Measurements from ENCODE around the gene CARS2.

The CARS2 gene

GRCh38 chr13:110626521-110626920 lies 79.4 kb downstream of the CARS2 start:
- no peaks in the 10 kb centered on the region for H3K9me3 Mint-ChIP-seq
- intact Hi-C loops (cut with micrococcal nuclease), result no loop called here
- no peak overlapping the region for H3K4me3 Mint-ChIP-seq
- H3K36me3 Mint-ChIP-seq (ENCODE audit: low read depth), result peaks cover 94% of the 10 kb centered on the region
- no peak overlapping the region for H3K27ac Mint-ChIP-seq
- H3K4me1 Mint-ChIP-seq (ENCODE audit: low read depth), result peaks cover 7% of the 10 kb centered on the region
- no peaks in the 10 kb centered on the region for H3K27me3 Mint-ChIP-seq

- intact Hi-C loops (cut with micrococcal nuclease), result no loop called here
- Mint-ChIP-seq H3K27ac (no peak overlapping the region), H3K36me3 (ENCODE audit: low read depth) (peaks cover 87% of the 10 kb centered on the region), H3K27me3 (no peaks in the 10 kb centered on the region), H3K9me3 (no peaks in the 10 kb centered on the region), H3K4me3 (no peak overlapping the region), H3K4me1 (ENCODE audit: low read depth) (peaks cover 7% of the 10 kb centered on the region)
Observed at GRCh38 chr13:110625771-110626321, 80.1 kb downstream of the CARS2 start.

- no peaks in the 10 kb centered on the region for H3K9me3 Mint-ChIP-seq
- intact Hi-C loops (cut with micrococcal nuclease), result no loop called here
- no peaks in the 10 kb centered on the region for H3K27me3 Mint-ChIP-seq
- no peak overlapping the region for H3K27ac Mint-ChIP-seq
- no peak overlapping the region for H3K4me3 Mint-ChIP-seq
- peaks cover 79% of the 10 kb centered on the region for H3K36me3 Mint-ChIP-seq (ENCODE audit: low read depth)
- peaks cover 7% of the 10 kb centered on the region for H3K4me1 Mint-ChIP-seq (ENCODE audit: low read depth)
Observed at GRCh38 chr13:110624766-110625756, 80.9 kb downstream of the CARS2 start.

- intact Hi-C loops (cut with micrococcal nuclease), result no loop called here
- Mint-ChIP-seq H3K27ac (no peak overlapping the region), H3K4me3 (no peak overlapping the region), H3K4me1 (ENCODE audit: low read depth) (peaks cover 19% of the 10 kb centered on the region), H3K9me3 (no peaks in the 10 kb centered on the region), H3K27me3 (no peaks in the 10 kb centered on the region), H3K36me3 (ENCODE audit: low read depth) (peaks cover 47% of the 10 kb centered on the region)
Observed at GRCh38 chr13:110620596-110620995, 85.3 kb downstream of the CARS2 start.

GRCh38 chr13:110618780-110619179 lies 87.1 kb downstream of the CARS2 start:
- Mint-ChIP-seq H3K27ac (no peak overlapping the region), H3K4me1 (ENCODE audit: low read depth) (peaks cover 22% of the 10 kb centered on the region), H3K9me3 (peaks cover 4% of the 10 kb centered on the region), H3K27me3 (no peaks in the 10 kb centered on the region), H3K36me3 (ENCODE audit: low read depth) (peaks cover 40% of the 10 kb centered on the region), H3K4me3 (no peak overlapping the region)
- intact Hi-C loops (cut with micrococcal nuclease), result no loop called here

- Mint-ChIP-seq H3K4me1 (ENCODE audit: low read depth) (peaks cover 22% of the 10 kb centered on the region), H3K27me3 (no peaks in the 10 kb centered on the region), H3K9me3 (peaks cover 10% of the 10 kb centered on the region), H3K27ac (no peak overlapping the region), H3K36me3 (ENCODE audit: low read depth) (peaks cover 33% of the 10 kb centered on the region), H3K4me3 (no peak overlapping the region)
- intact Hi-C loops (cut with micrococcal nuclease), result no loop called here
Observed at GRCh38 chr13:110618167-110618566, 87.7 kb downstream of the CARS2 start.

GRCh38 chr13:110617321-110618072 lies 88.4 kb downstream of the CARS2 start:
- Mint-ChIP-seq H3K9me3 (peaks cover 10% of the 10 kb centered on the region), H3K4me3 (no peak overlapping the region), H3K4me1 (ENCODE audit: low read depth) (peaks cover 22% of the 10 kb centered on the region), H3K27ac (no peak overlapping the region), H3K36me3 (ENCODE audit: low read depth) (peaks cover 27% of the 10 kb centered on the region), H3K27me3 (no peaks in the 10 kb centered on the region)
- intact Hi-C loops (cut with micrococcal nuclease), result no loop called here

GRCh38 chr13:110616103-110617101 lies 89.5 kb downstream of the CARS2 start:
- Mint-ChIP-seq H3K36me3 (ENCODE audit: low read depth) (peaks cover 19% of the 10 kb centered on the region), H3K9me3 (peaks cover 10% of the 10 kb centered on the region), H3K4me1 (ENCODE audit: low read depth) (peaks cover 22% of the 10 kb centered on the region), H3K4me3 (peak overlapping the region; percentile 82), H3K27me3 (no peaks in the 10 kb centered on the region), H3K27ac (peak overlapping the region; percentile 83)
- intact Hi-C loops (cut with micrococcal nuclease), result no loop called here

- peaks cover 22% of the 10 kb centered on the region for H3K4me1 Mint-ChIP-seq (ENCODE audit: low read depth)
- intact Hi-C loops (cut with micrococcal nuclease), result loop anchor here (2.0 kb wide), 1 partner anchor 55 kb away; the partner anchor contains the start of gene RAB20
Observed at GRCh38 chr13:110615322-110616102, 90.4 kb downstream of the CARS2 start, which contains the start of gene NAXD. Gene NAXD, plus strand, starts transcription at chr13:110615545. Its CDS starts 57 bp downstream, at chr13:110615602.

GRCh38 chr13:110615005-110615321 lies 91.0 kb downstream of the CARS2 start:
- Mint-ChIP-seq H3K9me3 (peaks cover 10% of the 10 kb centered on the region), H3K36me3 (ENCODE audit: low read depth) (peaks cover 19% of the 10 kb centered on the region), H3K27ac (peak overlapping the region; percentile 83), H3K4me3 (peak overlapping the region; percentile 82), H3K27me3 (peaks cover 8% of the 10 kb centered on the region), H3K4me1 (ENCODE audit: low read depth) (peaks cover 22% of the 10 kb centered on the region)
- intact Hi-C loops (cut with micrococcal nuclease), result loop anchor here (2.0 kb wide), 1 partner anchor 54 kb away; the partner anchor contains the start of gene RAB20

More at GRCh38 chr13:110615322-110616102, 90.4 kb downstream of the CARS2 start, which contains the start of gene NAXD:
- peaks cover 19% of the 10 kb centered on the region for H3K36me3 Mint-ChIP-seq (ENCODE audit: low read depth)
- peak within 1 kb of the TSS; percentile 83 for H3K27ac Mint-ChIP-seq
- peaks cover 4% of the 10 kb centered on the region for H3K27me3 Mint-ChIP-seq
- peaks cover 10% of the 10 kb centered on the region for H3K9me3 Mint-ChIP-seq
- peak within 1 kb of the TSS; percentile 82 for H3K4me3 Mint-ChIP-seq

GRCh38 chr13:110610955-110611595 lies 94.8 kb downstream of the CARS2 start:
- no peak overlapping the region for H3K4me3 Mint-ChIP-seq
- intact Hi-C loops (cut with micrococcal nuclease), result loop anchor here (5.0 kb wide), 1 partner anchor 536 kb away; no protein-coding TSS in a partner anchor
- H3K9me3 Mint-ChIP-seq, result peaks cover 10% of the 10 kb centered on the region
- H3K27me3 Mint-ChIP-seq, result peaks cover 8% of the 10 kb centered on the region
- peaks cover 5% of the 10 kb centered on the region for H3K4me1 Mint-ChIP-seq (ENCODE audit: low read depth)
- no peak overlapping the region for H3K27ac Mint-ChIP-seq
- peaks cover 12% of the 10 kb centered on the region for H3K36me3 Mint-ChIP-seq (ENCODE audit: low read depth)

- Mint-ChIP-seq H3K27me3 (peaks cover 12% of the 10 kb centered on the region), H3K9me3 (no peaks in the 10 kb centered on the region), H3K4me3 (no peak overlapping the region), H3K27ac (no peak overlapping the region), H3K36me3 (ENCODE audit: low read depth) (no peaks in the 10 kb centered on the region), H3K4me1 (ENCODE audit: low read depth) (no peaks in the 10 kb centered on the region)
- intact Hi-C loops (cut with micrococcal nuclease), result no loop called here
Observed at GRCh38 chr13:110607675-110608224, 98.2 kb downstream of the CARS2 start.
